Gastroesophageal sphincter (tissue), 3 donors: ENCODE measurements around the gene ADAMTS2.

Source experiments
- CTCF ChIP-seq, 4 experiments: fragments of 200-600 bp in 2 of 4; fragments of 450-650 bp in 2 of 4; sonication (generic) in 1 of 4; IDR thresholded peaks; one replicate each; pipeline ENCODE4 v1.5.1; 2017 to 2019; ENCODE audit warnings: antibody characterized with exemption in 4 of 4, mild to moderate bottlenecking in 2 of 4, moderate library complexity in 2 of 4
- EP300 ChIP-seq: sonication (generic); formaldehyde crosslinking; IDR thresholded peaks from one replicate; pipeline ENCODE4 v1.6.1; 2017; ENCODE audit warnings: antibody characterized with exemption, mild to moderate bottlenecking
- POLR2AphosphoS5 ChIP-seq: sonication (generic); formaldehyde crosslinking; IDR thresholded peaks from one replicate; pipeline ENCODE4 v1.6.1; 2017; ENCODE audit warnings: antibody characterized with exemption

GRCh38 chr5:179378441-179379271, 33.4 kb upstream of the ADAMTS2 start:
- TF ChIP-seq CTCF (IDR thresholded peaks at IDR 0.05): no peak
- TF ChIP-seq EP300: no peak
- no peak for TF ChIP-seq POLR2AphosphoS5
